ENCODE measurements around the gene EYS. TPM values are rescaled to one million over a fixed set of nuclear protein-coding genes. Genes with fewer than 3 reads are reported as not detected.
A peak's percentile ranks its signal among the peaks of the same experiment; 100 is the strongest.

Gene EYS
- total and polyA plus RNA-seq, 2 of the 8 experiments (the other 6 are each of a cell fraction or from before 2014, with no cell fraction given), result 0.05 to 0.13 TPM

- no peak overlapping the region for H3K23ac ChIP-seq (ENCODE audit: insufficient read length)
- H4K5ac ChIP-seq (ENCODE audit: insufficient read length, low read depth, low read length), result no peak overlapping the region
- H2BK20ac ChIP-seq (ENCODE audit: low read length), result no peak overlapping the region
- no peaks in the 10 kb centered on the region for H3K9me3 ChIP-seq (ENCODE audit: insufficient read depth in 2 of 2, low read depth in 1 of 2, low read length in 1 of 2)
- no peak overlapping the region for H3K4me3 ChIP-seq (ENCODE audit: extremely low read depth in 1 of 4, insufficient read depth in 2 of 4, low read depth in 3 of 4, low read length in 4 of 4)
- no peak overlapping the region for H3K18ac ChIP-seq (ENCODE audit: extremely low read depth, low read length)
- POLR2A ChIA-PET (ENCODE audit: partially characterized antibody), result no interaction called here
- H3K4ac ChIP-seq (replicated peaks; ENCODE audit: insufficient read length, low read depth, low read length), result no peak overlapping the region
- no peak overlapping the region for H4K8ac ChIP-seq (ENCODE audit: extremely low read depth, insufficient read depth, low read length)
- no peaks in the 10 kb centered on the region; a peak in 1 of 7 replicates for H3K4me1 ChIP-seq (replicated peaks in 1 of 4; ENCODE audit: control insufficient read depth in 3 of 4, insufficient read depth in 4 of 4, low read length in 3 of 4)
- H3K9ac ChIP-seq (replicated peaks in 1 of 4; ENCODE audit: extremely low read depth in 1 of 4, low read depth in 3 of 4, low read length in 3 of 4), result no peak overlapping the region
- H2BK15ac ChIP-seq (ENCODE audit: low read length), result no peak overlapping the region
- no peak overlapping the region for H3K14ac ChIP-seq (ENCODE audit: insufficient read length)
- H2BK120ac ChIP-seq (replicated peaks; ENCODE audit: low read depth, low read length), result no peak overlapping the region
- H2BK5ac ChIP-seq (ENCODE audit: low read depth, low read length), result no peak overlapping the region
- H3K56ac ChIP-seq (replicated peaks; ENCODE audit: insufficient read length, low read depth, low read length), result no peak overlapping the region
- no peak for DNase-seq (ENCODE audit: low read depth in 1 of 2, low spot score in 2 of 2)
- CTCF ChIA-PET (ENCODE audit: partially characterized antibody), result interaction anchor here (0.6 to 1.6 kb wide), 4 partner anchors 18 to 599 kb away, joined by 3 to 6 read pairs (median 3); no protein-coding TSS in a partner anchor
- FAIRE-seq, result peak; percentile 13
- H3K79me2 ChIP-seq (ENCODE audit: control insufficient read depth in 1 of 2, insufficient read depth in 2 of 2, low read length in 2 of 2), result no peaks in the 10 kb centered on the region
- no peak overlapping the region for H2BK12ac ChIP-seq (ENCODE audit: low read depth, low read length)
- no peaks in the 10 kb centered on the region for H4K20me1 ChIP-seq (replicated peaks in 1 of 2; ENCODE audit: control insufficient read depth in 1 of 2, insufficient read depth in 2 of 2, low read length in 2 of 2)
- H3K79me1 ChIP-seq (ENCODE audit: low read depth, low read length), result no peaks in the 10 kb centered on the region
- H3K36me3 ChIP-seq (ENCODE audit: control insufficient read depth in 2 of 4, insufficient read depth in 4 of 4, low read length in 3 of 4), result no peaks in the 10 kb centered on the region
- no peak overlapping the region for H4K91ac ChIP-seq (replicated peaks; ENCODE audit: insufficient read length, low read length)
- H3K27ac ChIP-seq (ENCODE audit: low read depth, low read length), result no peak overlapping the region
- no peak overlapping the region for H2AK5ac ChIP-seq (ENCODE audit: low read depth, low read length)
- H3K27me3 ChIP-seq (replicated peaks in 1 of 4; ENCODE audit: control insufficient read depth in 3 of 4, extremely low read depth in 1 of 4, insufficient read depth in 3 of 4, low read length in 3 of 4), result no peaks in the 10 kb centered on the region
- H2AFZ ChIP-seq (ENCODE audit: low read length), result no peak overlapping the region
- H3K23me2 ChIP-seq (ENCODE audit: low read depth, low read length), result no peaks in the 10 kb centered on the region
- H3K4me2 ChIP-seq (ENCODE audit: insufficient read depth in 1 of 2, low read depth in 2 of 2, low read length in 2 of 2), result no peak overlapping the region
- TF ChIP-seq RBBP5 (IDR thresholded peaks at IDR 0.05; ENCODE audit: borderline replicate concordance, low read depth, low read length), result no peak
- no peak for TF ChIP-seq PHF8 (conservative IDR thresholded peaks at IDR 0.05; ENCODE audit: low read depth, low read length)
- no peak for TF ChIP-seq EGR1 (IDR thresholded peaks at IDR 0.05; ENCODE audit: borderline replicate concordance, low read depth, low read length)
- TF ChIP-seq USF2 (IDR thresholded peaks at IDR 0.05; ENCODE audit: low read length), result no peak
- no peak for TF ChIP-seq HDAC2 (IDR thresholded peaks at IDR 0.05; ENCODE audit: borderline replicate concordance in 1 of 2, low read depth in 2 of 2, low read length in 2 of 2)
- no peak for TF ChIP-seq RNF2 (IDR thresholded peaks at IDR 0.05; ENCODE audit: borderline replicate concordance, low read depth, low read length, missing control alignments, poor library complexity, severe bottlenecking)
- TF ChIP-seq FOSL1 (IDR thresholded peaks at IDR 0.05; ENCODE audit: insufficient read depth, low read depth, low read length), result no peak
- no peak for TF ChIP-seq RXRA (IDR thresholded peaks at IDR 0.05; ENCODE audit: insufficient read depth, low read depth, low read length)
- TF ChIP-seq TEAD4 (IDR thresholded peaks at IDR 0.05; ENCODE audit: low read depth, low read length), result no peak
- TF ChIP-seq ATF2 (IDR thresholded peaks at IDR 0.05; ENCODE audit: low read length), result no peak
- TF ChIP-seq SUZ12 (IDR thresholded peaks at IDR 0.05; ENCODE audit: low read length), result no peak
These were observed 1184.2 kb downstream of the EYS start for GRCh38 chr6:64522859-64523258.

Measured in H1 (cell line).